HG03175 (cell line): ENCODE measurements around the gene OR2Z1.

Experiments
- ATAC-seq: cut with Tn5 transposase; IDR thresholded peaks from one replicate; pipeline ENCODE4 v1.9.1; 2021; ENCODE audit warnings: mild to moderate bottlenecking, moderate library complexity; ENCODE audit not compliant: unreplicated experiment

OR2Z1 gene, protein sequence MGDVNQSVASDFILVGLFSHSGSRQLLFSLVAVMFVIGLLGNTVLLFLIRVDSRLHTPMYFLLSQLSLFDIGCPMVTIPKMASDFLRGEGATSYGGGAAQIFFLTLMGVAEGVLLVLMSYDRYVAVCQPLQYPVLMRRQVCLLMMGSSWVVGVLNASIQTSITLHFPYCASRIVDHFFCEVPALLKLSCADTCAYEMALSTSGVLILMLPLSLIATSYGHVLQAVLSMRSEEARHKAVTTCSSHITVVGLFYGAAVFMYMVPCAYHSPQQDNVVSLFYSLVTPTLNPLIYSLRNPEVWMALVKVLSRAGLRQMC

DNA sequence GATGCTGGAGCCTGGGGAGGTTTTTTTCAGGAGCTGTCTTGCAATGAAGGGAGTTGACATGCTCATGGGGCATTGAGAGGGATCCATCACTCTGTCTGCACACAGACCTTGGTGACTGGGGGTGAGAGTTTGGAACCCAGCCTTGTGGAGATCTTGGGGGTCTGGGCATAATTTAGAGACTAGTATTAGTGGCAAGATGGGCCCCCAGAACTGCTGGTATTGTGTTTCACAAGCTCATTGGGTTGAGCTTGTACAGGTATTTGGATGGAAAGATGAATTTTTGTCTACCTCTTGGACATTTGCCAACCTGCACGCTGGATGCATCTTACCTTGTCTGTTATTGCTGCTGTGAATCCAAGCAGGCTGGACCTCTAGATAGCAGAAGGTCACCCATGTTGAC is at the start of gene OR2Z1:
Gene OR2Z1, plus strand, starts transcription at position 301 of the 400 bp plus-strand sequence. CDS start 9,395 bp downstream, outside the sequence.
- no peak for ATAC-seq

DNA sequence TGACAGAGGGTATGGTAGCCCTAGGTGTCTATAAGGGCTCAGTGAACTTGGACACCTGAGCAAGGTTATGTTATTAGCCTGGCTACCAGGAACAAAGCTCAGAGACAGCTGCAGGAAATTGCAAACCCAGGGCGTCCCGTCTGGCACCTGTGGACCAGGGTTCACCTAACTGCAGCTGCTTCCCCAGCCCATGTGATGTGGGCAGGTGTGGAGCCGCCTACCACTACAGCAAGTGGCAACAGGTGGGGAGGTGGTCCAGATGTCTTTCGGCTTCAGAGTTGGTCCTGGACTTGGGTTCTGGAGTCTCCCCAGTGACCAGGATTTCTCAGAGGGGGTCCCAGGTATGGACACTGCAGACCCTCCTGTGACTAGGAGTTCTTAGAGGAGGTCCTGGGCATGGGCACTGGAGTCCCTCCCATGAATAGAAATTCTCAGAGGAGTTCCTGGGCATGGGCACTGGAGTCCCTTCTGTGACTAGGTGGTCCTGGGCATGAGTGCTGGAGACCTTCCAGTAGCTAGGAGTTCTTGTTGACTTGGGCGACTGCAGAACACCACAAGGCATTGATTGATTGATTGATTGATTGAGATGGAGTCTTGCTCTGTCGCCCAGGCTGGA is 48.0 kb upstream of the OR2Z1 start:
- no peak for ATAC-seq

DNA sequence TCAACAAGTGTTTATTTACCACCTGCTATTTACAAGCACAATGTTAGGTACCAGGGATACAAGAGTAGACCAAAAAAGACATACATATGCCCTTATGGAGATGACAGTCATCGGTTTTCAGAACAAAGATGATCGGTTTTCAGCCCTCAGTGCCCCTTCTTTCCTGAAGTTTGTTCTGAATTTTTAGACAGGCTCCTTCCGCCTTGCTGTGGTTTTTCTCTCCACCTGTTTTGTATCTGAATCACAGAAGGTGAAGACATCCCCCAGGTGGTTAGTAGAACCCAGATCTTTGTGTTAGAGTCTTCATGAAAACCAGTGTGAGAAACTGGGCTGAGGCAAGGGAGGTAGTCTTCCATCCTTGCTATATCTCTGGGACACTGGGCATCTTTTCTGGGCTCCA is 46.4 kb upstream of the OR2Z1 start:
- ATAC-seq = no peak

DNA sequence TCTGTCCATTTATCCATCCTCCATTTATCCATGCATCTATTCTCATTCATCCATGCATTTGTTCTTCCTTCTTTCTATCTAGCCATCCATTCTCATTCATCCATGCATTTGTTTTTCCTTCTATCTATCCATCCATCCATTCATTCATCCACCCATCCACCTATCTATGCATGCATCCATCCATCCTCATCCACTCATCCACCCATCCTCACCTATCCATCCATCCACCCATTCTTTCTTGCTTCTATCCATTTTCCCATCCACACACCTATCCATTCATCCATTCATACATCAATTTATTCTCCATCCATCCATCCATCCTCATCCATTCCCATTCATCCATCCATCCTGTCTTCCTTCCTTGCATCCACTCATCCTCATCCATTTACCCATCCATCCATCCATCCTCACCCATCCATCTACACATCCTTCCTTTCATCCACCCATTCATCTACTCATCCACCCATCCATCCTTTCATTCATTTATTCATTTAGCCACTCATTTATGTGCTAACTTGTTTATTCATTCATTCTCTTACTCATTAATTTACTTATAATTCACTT is 43.1 kb upstream of the OR2Z1 start:
- no peak for ATAC-seq

DNA sequence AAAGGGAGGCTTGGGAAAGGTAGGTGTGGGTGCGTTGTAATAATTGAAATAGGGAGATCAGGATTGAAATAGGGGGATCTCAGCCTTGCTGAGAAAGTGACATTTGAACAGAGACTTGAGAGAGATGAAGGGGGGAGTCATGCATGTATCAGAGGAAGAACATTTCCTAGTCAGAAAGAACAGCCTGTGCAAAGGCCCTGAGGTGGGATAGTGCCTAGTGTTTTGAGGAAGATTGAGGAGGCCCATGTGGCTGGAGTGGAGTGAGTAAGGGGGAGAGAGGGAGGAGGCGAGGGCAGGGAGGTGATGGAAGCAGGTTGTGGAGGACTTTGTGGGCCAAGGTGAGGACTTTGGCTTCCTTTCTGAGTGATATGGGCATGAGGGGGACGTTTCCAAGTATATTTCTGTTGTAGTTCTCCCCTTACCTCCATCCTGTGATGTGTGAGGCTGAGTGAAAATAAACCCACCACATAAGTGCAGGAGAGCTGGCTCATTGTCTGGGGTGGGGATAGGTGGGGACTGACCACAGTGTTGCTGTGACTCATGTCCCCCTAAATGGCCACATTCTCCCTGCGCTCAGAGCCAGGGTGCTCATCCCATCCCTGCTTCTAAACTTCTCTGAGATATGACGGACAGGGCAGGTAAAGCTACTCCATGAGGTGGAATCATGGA is 40.6 kb upstream of the OR2Z1 start:
- ATAC-seq = no peak

DNA sequence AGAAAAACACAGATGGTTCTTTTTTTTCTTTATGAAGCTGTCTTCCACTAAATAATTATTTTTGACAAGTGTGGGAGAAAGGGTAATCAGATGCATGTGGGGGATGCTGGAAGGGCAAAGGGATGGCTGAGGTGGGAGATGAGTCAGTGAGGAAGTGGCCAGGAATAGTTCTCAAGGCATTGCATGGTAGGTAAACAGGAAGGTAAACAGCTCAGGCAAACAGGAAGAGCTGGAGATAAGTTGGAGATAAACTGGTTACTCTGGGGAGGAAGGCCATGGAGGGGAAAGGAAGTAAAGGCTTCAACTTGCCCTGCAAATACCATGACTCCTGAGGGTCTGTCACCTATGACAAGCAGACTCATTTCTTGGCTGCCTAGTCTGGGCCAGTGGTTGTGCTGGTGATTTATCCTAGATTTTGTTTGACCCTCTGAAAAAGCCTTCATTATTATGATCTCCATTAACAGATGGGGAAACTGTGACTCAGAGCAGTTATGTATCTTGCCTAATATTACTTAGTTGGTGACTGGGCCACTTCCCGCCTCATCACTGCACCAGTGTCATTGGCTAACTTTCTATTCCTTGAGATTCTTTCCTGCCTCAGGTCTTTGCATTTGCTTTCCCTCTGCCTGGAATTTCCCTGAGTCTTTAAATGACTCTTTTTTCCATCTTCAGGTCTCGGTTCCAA is 39.9 kb upstream of the OR2Z1 start:
- no peak for ATAC-seq

DNA sequence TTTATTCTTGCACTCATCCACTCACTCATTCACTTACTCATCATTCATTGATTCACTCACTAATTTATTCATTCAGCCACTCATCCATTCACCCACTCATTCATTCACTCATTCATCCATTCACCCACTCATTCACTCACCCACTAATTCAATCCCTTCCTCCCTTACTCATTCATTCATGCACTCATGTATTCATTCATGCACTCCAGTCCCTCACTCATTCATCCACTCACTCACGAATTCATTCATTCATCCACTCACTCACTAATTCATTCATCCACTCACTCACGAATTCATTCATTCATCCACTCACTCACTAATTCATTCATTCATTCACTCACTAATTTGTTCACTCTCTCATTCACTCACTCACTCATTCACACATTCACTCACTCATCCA is 39.0 kb upstream of the OR2Z1 start:
- ATAC-seq = no peak

DNA sequence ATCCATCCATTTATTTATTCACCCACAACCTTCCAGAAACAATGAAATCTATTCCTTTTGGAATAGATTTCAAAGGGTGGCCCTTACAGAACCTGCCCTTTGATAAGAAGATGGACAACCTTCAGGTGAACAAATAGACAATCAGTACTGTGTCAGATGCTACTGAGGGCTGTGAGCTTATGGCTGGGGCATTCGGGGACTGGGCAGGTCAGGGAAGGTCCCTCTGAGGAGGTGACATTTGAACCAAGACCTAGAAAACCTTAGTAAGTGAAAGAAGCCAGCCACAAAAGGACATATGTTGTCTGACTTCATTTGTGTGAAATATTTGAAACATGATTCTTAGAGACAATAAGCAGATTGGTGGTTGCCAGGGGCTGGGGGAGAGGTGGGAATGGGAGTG is 38.5 kb upstream of the OR2Z1 start:
- no peak for ATAC-seq

DNA sequence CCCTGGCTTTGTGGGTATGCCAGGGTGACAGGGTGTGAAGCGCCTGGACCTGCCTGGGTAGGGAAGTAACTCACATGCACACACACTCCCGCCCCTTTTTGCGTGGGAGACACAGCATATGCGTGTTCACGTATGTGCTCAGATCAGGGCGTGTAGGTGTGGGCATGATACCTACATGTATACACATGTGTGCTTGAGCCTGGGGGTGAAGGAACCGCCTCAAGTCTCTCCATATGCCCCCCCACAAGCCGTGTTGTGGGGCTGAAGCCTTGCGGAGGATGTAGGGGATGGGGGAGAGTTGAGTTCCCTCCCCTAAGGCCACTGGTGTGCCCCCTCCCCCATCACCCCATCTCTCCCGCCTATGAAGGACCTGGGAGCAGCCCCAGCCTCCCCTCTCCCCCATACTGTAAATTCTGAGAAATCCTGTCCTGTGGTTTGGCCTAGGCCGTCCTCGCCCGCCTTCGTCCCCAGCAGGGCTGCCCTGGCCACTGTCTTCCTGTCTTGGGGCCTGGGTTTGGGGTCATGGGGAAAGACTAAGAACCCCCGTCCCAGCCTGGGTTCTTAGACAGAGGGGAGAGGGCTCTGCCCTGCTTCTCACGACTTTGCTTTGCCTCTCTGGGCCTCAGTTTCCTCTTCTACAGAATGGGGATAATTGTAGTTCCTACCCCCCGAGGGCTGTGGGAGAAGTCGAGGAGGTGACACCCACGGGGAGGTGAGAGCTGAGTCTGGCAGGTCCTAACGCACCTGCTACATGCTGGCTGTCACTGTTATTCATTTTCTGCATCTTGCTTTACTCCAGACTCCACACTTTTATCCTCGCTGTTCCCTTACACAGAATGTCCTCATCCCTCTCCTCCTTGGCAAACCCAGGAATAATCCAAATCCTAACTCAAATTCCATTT is 37.2 kb upstream of the OR2Z1 start:
- no peak for ATAC-seq

DNA sequence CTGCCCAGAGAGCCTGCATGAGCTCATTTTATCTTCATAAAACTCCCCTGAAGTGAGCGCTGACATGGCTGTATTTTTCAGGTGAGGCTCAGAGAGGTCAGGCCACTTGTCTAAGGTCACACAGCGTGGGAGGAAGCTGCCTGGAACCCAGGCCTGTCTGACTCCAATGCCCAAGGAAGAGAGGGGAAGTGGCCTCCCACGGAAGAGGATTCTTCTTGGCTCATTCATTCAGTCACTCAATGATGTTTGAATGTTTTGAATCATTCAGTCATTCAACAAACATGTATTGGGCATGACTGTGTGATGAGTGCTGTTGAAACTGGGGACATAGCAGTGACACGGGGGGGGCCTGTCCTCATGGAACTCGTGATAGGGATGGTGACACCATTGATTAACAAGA is 34.9 kb upstream of the OR2Z1 start:
- no peak for ATAC-seq

DNA sequence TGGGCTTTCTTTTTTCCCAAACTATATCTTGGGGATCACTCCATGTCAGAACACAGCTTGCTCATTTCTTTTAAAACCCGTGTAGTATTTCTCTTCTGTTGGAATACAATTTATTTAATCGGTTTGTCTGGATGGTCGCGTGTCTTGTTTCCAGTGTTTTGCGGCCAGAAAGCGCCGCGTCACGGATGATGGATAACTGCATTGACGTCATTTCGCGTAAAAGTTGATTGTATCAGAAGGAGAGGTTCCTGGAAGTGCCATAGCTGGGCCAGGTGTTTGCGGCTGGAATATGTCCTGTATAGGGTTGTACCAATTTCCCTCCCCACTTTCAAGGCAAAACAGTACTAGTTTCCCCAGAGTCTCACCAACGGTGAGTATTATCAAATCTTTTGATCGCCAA is 32.5 kb upstream of the OR2Z1 start:
- no peak for ATAC-seq

DNA sequence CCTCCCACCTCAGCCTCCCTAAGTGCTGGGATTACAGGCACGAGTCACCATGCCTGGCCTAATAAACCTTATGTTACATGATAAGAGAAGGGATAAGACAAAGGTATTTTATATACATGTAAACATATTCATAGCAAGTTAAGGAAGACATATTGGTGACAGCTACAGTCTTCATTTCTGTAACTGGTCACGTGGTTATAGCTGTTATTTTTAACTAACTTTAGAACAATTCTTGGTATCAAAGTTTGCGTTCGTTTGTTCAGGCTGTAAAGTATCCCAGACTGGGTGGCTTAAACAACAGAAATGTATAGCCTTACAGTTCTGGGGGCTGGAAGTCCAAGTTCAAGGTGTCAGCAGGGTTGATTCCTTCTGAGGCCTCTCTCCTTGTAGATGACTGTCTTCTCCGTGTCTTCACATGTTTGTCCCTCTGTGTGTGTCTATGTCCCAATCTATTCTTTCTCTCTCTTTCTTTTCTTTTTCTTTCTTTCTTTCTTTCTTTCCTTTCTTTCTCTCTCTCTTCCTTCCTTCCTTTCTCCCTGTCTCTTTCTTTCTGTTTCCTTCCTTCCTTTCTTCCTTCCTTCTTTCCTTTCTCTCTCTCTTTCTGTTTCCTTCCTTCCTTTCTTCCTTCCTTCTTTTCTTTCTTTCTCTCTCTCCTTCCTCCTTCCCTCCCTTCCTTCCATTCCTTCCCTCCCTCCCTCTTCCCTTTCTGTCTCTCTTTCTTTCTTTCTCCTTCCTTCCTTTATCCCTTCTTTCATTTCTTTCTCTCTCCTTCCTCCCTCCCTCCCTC is 30.5 kb upstream of the OR2Z1 start:
- ATAC-seq = no peak

DNA sequence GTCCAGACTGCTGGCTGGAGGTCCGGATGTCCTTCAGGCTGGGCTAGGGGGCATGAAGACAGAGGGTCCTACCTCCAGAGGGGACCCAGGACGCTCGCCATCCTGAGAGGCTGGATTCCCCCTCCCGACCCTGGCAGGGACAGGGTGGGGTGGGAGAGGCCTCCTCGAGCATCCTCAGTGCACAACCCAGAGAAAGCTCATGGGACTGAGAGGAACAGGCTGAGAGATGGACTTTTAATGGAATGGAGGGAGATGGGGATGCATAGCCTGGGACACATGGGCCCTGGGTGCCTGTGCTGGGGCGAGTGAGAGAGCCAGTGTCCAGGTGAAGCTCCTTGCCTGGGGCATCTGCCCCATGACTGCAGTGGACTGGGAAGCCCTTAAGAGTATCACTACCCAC is 25.9 kb upstream of the OR2Z1 start:
- no peak for ATAC-seq

DNA sequence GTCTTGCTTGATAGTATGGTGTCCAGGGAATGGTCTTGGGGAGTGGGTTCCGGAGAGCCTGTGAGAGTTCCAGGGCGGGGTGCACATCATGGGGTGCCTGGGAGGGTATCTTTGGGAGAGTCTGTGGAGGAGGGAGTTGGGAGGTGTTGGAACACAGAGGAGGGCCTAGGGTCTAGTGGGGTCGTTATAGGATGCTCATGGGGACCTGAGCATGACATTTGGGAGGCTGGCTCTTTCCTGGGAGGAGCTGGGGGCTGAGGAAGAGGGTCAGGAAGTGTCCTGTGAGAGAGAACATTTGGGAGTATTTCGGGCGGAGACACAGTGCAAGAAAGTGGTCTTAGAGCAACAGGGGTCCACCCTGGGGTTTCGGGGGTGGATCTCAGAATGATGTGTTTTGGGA is 25.5 kb upstream of the OR2Z1 start:
- ATAC-seq = no peak

DNA sequence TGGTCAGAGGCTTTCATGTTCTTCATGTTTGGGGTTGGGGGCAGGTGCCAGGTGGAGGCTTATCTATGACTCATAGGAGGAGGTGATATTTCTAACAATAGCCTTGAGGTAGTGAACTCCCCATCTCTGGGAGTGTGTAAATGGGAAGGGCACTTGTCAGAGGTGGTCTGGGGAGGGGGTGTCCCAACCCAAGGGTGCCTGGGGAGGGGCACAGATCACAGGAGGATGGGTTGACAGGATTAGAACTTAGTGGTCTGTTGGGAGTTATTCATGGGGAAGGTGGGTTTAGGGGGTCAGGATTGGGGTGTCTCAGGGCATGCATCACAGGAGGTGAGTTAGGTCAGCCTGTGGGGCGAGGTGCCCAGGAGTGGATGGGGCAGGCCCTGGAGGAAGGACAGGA is 24.4 kb upstream of the OR2Z1 start:
- ATAC-seq = no peak

DNA sequence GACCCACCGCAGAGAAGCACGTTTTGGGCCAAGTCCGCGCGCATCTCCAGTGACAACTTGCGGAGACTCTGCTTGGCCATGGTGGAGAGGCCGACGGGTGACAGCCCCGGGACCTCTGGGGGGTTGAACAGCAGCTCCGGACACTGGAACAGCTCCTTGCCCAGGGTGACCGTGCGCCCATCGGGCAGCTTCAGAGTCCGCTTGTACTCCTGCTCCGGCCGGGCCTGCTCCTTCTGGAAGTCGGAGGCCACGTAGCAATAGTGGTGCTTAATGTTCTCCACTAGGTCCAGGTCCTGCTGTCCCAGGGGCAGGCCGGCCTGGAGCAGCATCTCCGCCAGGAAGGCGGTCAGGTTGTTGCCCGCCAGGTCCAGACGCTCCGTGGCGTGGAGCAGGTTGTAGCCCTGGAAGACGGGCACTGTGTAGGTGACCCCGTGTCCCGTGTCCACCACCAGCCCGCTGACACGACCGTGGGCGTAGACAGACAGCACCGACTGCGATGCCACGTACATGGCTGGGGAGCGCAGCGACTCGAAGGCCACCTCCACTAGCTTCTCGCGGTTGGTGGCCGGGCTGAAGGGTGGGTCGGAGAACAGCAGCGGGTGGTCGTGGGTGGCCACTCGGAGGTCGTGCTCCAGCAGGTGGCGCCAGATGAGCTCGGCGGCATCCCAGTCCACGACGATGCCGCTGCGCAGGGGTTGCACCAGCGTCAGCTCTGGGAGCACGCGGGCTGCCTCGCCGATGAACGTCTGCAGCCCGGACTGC is 23.6 kb upstream of the OR2Z1 start:
- no peak for ATAC-seq

DNA sequence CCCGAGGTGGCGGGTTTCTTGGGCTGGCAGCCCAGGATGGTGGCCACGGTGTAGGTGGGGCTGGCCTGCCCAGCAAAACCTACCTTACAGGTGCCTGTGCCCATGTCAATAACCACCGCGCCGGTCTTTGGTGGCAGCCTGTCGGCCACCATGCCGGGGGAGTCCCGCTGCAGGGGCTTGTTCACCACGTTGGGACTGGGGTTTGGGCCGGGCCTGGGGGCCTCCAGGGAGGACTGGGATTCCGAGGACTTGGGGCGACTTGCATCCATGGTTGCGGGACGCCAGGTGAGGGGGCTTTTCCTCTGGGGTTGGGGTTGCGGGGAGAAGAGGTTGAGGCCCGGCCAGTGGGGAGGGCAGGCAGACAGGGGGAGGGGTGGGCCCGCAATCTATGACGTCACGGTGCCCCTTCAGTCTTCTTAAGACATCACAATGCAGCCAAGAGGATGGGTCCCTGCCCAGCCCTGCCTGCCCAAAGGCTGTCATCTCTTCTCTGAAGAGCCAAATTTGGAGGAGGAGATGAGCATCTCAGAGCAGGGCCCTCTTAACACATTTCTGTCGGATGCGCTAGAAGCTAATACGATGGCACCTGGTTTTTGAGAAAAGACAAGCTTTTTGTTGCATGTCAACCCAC is 22.9 kb upstream of the OR2Z1 start, which contains the start of gene ACTL9:
Gene ACTL9, minus strand, starts transcription at position 363 of the 631 bp plus-strand sequence. Its CDS starts 94 bp downstream, at position 269.
- no peak for ATAC-seq

DNA sequence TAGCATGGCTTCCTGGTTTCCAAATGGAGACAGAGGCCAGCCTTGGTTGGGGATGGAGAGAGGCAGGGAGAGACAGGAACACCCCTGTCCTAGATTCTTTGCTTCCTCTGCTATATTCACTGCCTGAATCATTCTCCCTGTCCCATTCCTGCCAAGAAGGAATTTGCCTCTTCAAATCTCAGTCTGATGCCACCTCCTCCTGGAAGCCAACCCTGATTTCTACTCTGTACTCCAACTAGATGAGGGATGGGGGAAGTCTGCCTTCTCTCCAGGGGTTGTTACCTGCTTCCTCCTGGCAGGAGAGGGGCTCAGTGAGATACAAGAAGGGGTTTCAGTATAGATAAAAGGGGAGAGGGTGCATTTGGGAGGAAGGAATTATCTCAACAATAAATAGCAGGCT is 21.5 kb upstream of the OR2Z1 start:
- ATAC-seq = no peak
